GM19193 (cell line): ENCODE data around the gene PSMG3.

Experiments used
- POLR2A ChIP-seq: IDR thresholded peaks from 4 replicates; pipeline ENCODE4 v1.6.1; 2011; ENCODE audit not compliant: insufficient read depth, insufficient read length; ENCODE audit errors: extremely low read depth

Gene PSMG3

GRCh38 chr7:1539882-1540775 is 29.7 kb downstream of the PSMG3 start:
- no peak for TF ChIP-seq POLR2A

GRCh38 chr7:1539181-1539881 is 30.5 kb downstream of the PSMG3 start:
- no peak for TF ChIP-seq POLR2A

GRCh38 chr7:1538544-1539180 is 31.2 kb downstream of the PSMG3 start:
- TF ChIP-seq POLR2A, result no peak

- no peak for TF ChIP-seq POLR2A
Measured at GRCh38 chr7:1537535-1538412, 32.1 kb downstream of the PSMG3 start.

GRCh38 chr7:1536743-1537534 is 32.9 kb downstream of the PSMG3 start:
- TF ChIP-seq POLR2A, result no peak

- TF ChIP-seq POLR2A, result no peak
Measured at GRCh38 chr7:1536455-1536742, 33.4 kb downstream of the PSMG3 start.

GRCh38 chr7:1535701-1536454 is 34.0 kb downstream of the PSMG3 start:
- TF ChIP-seq POLR2A, result no peak

- TF ChIP-seq POLR2A, result no peak
Measured at GRCh38 chr7:1535100-1535458, 34.8 kb downstream of the PSMG3 start.

- no peak for TF ChIP-seq POLR2A
Measured at GRCh38 chr7:1534330-1535099, 35.3 kb downstream of the PSMG3 start.

GRCh38 chr7:1533547-1534329 is 36.1 kb downstream of the PSMG3 start:
- no peak for TF ChIP-seq POLR2A

GRCh38 chr7:1533255-1533546 is 36.6 kb downstream of the PSMG3 start:
- TF ChIP-seq POLR2A, result no peak
